HL-60 (cell line): ENCODE results near the gene JUN.

ENCODE experiments used
- DNase-seq, 2 experiments: peaks; one replicate each; pipeline ENCODE4 v3.0.0-alpha.2; 2010 to 2020; ENCODE audit warnings: low read depth in 1 of 2, low spot score in 1 of 2
- H3K27ac ChIP-seq: fragments of 250-450 bp; sonication (Bioruptor Pico); replicated peaks from 2 replicates; pipeline ENCODE4 v1.5.1; 2020; ENCODE audit warnings: mild to moderate bottlenecking, moderate library complexity
- H3K27me3 ChIP-seq: fragments of 250-450 bp; sonication (Bioruptor Pico); 2 replicates; pipeline ENCODE4 v1.5.1; 2021; ENCODE audit warnings: mild to moderate bottlenecking, moderate library complexity; ENCODE audit not compliant: insufficient read depth, poor library complexity, severe bottlenecking
- H3K4me3 ChIP-seq: replicated peaks from 2 replicates; pipeline ENCODE4 v1.5.1; 2011; ENCODE audit warnings: mild to moderate bottlenecking, control low read depth, low read length; ENCODE audit not compliant: insufficient read depth
- CTCF ChIP-seq: IDR thresholded peaks from one replicate; pipeline ENCODE4 v1.5.1; 2011; ENCODE audit warnings: low read length, control low read depth, inconsistent platforms; ENCODE audit not compliant: insufficient read depth
- GABPA ChIP-seq: IDR thresholded peaks from 2 replicates; pipeline ENCODE4 v1.6.1; 2012; ENCODE audit warnings: low read depth
- POLR2AphosphoS5 ChIP-seq: IDR thresholded peaks from 2 replicates; pipeline ENCODE4 v1.6.1; 2012; ENCODE audit warnings: low read depth
- REST ChIP-seq: IDR thresholded peaks from 2 replicates; pipeline ENCODE4 v1.6.1; 2012; ENCODE audit warnings: low read depth; ENCODE audit not compliant: insufficient replicate concordance
- SPI1 ChIP-seq: IDR thresholded peaks from 2 replicates; pipeline ENCODE4 v1.6.1; 2012; ENCODE audit warnings: low read depth, mild to moderate bottlenecking, borderline replicate concordance

JUN gene

DNA sequence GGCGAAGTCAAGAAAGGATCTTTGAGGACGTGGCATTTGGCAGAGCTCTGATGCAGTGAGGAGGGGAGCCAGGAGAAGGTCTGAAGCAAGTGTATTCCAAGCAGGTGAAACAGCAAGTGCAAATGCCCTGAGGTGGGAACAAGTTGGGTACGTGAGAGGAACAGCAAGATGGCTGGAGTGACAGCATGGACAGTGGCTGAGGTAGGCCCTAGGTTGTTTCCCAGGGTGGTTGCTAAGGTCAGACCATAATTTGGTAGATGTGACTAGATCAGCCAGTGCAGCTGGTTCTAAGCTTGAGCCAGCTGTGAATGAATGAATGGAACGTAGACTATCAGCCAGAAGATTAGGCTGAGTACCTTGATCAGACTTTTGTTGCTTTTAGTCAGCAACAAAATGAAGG, 37.5 kb upstream of the JUN start:
- Histone ChIP-seq H3K27me3 (no peaks in the 10 kb centered on the region), H3K27ac (no peak overlapping the region), H3K4me3 (no peak overlapping the region)
- no peak for TF ChIP-seq GABPA
- TF ChIP-seq REST, result no peak
- DNase-seq, result no peak

DNA sequence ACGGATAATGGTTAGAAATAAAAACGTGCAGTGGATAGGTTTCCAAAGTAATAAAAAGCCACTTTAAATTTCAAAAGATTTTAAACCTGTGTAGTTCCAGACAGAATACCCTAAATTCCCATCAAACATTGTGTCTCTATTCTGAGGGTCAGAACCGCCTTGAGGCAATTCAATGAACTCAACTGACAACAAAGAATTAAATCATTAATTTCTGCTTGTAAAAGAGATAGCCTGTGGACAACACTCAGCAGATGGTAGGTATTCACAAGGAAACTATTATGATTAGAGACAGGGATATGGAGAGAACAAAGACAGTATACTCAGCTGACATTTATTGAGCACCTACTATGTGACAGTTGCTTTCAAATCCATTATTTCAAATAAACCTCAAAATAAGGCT, 35.1 kb upstream of the JUN start:
- no peak overlapping the region for H3K4me3 ChIP-seq
- no peak overlapping the region for H3K27ac ChIP-seq
- no peak for DNase-seq
- no peaks in the 10 kb centered on the region for H3K27me3 ChIP-seq
- TF ChIP-seq POLR2AphosphoS5 (no peak), CTCF (no peak), GABPA (no peak), SPI1 (no peak), REST (no peak)

DNA sequence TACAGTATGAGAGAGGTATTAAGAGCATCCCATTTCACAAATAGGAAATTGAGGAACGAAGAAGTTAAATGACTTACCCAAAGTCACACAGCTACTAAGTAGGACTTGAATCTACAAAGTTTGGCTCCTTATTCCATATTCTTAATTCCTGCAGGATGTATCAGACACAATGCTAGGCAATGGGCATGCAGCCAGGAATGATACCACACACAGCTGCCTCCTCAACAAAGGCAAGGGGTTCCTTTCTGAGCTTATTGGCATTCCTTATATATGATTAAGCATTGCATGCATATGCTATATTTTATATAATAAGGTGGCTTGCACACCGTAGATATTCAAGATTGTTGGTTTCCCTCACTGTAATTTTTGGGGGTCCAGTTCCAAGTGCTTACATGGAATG, 34.2 kb upstream of the JUN start:
- no peak for TF ChIP-seq REST
- TF ChIP-seq GABPA, result no peak
- TF ChIP-seq CTCF, result no peak
- no peak for TF ChIP-seq SPI1
- TF ChIP-seq POLR2AphosphoS5, result no peak
- H3K27ac ChIP-seq, result no peak overlapping the region
- DNase-seq, result no peak
- H3K4me3 ChIP-seq, result no peak overlapping the region
- H3K27me3 ChIP-seq, result no peaks in the 10 kb centered on the region

- Histone ChIP-seq H3K27me3 (no peaks in the 10 kb centered on the region), H3K27ac (peak overlapping the region; percentile 87), H3K4me3 (no peak overlapping the region)
- TF ChIP-seq CTCF (no peak), GABPA (no peak), POLR2AphosphoS5 (no peak), SPI1 (no peak), REST (no peak)
- DNase-seq, result no peak
Observed at GRCh38 chr1:58816747-58817221, 32.9 kb upstream of the JUN start.
